ENCODE data around the gene ABCA10. TPM values are rescaled to one million over a fixed set of nuclear protein-coding genes. Genes with fewer than 3 reads are reported as not detected.

ABCA10 gene
- total and polyA plus RNA-seq, 2 of the 13 experiments (the other 11 are each of a cell fraction or from before 2014, with no cell fraction given), result 0.02 to 0.08 TPM

DNA sequence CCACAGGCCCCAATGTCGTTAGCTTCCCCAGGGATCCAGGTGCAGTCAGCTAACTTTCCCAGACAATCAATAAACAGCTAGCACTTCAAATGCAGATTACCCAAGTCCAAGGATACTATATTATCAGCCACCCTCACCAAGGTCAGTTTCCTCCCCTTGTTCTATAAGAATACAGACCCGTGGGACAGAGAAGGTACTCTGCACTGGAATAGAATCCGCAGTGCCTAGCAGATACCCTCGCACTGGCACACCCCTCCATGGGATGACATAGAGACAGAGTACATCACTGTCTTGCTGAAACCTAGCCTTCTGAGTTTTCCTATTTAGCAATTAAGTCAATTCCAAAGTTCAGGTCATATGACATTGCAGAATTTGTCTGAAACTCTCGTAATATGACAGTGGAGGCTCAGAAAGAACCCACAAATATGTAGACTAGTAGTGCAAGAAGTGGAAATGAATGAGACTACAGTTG lies 40.0 kb upstream of the ABCA10 start (continued):
- TF ChIP-seq, protein P1, sequence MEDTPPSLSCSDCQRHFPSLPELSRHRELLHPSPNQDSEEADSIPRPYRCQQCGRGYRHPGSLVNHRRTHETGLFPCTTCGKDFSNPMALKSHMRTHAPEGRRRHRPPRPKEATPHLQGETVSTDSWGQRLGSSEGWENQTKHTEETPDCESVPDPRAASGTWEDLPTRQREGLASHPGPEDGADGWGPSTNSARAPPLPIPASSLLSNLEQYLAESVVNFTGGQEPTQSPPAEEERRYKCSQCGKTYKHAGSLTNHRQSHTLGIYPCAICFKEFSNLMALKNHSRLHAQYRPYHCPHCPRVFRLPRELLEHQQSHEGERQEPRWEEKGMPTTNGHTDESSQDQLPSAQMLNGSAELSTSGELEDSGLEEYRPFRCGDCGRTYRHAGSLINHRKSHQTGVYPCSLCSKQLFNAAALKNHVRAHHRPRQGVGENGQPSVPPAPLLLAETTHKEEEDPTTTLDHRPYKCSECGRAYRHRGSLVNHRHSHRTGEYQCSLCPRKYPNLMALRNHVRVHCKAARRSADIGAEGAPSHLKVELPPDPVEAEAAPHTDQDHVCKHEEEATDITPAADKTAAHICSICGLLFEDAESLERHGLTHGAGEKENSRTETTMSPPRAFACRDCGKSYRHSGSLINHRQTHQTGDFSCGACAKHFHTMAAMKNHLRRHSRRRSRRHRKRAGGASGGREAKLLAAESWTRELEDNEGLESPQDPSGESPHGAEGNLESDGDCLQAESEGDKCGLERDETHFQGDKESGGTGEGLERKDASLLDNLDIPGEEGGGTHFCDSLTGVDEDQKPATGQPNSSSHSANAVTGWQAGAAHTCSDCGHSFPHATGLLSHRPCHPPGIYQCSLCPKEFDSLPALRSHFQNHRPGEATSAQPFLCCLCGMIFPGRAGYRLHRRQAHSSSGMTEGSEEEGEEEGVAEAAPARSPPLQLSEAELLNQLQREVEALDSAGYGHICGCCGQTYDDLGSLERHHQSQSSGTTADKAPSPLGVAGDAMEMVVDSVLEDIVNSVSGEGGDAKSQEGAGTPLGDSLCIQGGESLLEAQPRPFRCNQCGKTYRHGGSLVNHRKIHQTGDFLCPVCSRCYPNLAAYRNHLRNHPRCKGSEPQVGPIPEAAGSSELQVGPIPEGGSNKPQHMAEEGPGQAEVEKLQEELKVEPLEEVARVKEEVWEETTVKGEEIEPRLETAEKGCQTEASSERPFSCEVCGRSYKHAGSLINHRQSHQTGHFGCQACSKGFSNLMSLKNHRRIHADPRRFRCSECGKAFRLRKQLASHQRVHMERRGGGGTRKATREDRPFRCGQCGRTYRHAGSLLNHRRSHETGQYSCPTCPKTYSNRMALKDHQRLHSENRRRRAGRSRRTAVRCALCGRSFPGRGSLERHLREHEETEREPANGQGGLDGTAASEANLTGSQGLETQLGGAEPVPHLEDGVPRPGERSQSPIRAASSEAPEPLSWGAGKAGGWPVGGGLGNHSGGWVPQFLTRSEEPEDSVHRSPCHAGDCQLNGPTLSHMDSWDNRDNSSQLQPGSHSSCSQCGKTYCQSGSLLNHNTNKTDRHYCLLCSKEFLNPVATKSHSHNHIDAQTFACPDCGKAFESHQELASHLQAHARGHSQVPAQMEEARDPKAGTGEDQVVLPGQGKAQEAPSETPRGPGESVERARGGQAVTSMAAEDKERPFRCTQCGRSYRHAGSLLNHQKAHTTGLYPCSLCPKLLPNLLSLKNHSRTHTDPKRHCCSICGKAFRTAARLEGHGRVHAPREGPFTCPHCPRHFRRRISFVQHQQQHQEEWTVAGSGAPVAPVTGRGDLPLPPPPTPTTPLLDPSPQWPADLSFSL (CRISPR knock-in tag; IDR thresholded peaks at IDR 0.05), result no peak
- TF ChIP-seq, protein P2, sequence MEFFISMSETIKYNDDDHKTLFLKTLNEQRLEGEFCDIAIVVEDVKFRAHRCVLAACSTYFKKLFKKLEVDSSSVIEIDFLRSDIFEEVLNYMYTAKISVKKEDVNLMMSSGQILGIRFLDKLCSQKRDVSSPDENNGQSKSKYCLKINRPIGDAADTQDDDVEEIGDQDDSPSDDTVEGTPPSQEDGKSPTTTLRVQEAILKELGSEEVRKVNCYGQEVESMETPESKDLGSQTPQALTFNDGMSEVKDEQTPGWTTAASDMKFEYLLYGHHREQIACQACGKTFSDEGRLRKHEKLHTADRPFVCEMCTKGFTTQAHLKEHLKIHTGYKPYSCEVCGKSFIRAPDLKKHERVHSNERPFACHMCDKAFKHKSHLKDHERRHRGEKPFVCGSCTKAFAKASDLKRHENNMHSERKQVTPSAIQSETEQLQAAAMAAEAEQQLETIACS (CRISPR knock-in tag; IDR thresholded peaks at IDR 0.05), result no peak
- TF ChIP-seq FLYWCH1 (CRISPR knock-in tag; IDR thresholded peaks at IDR 0.05), result no peak
- TF ChIP-seq ZNF766 (CRISPR knock-in tag; IDR thresholded peaks at IDR 0.05; ENCODE audit: borderline replicate concordance), result no peak
- TF ChIP-seq, protein P3, sequence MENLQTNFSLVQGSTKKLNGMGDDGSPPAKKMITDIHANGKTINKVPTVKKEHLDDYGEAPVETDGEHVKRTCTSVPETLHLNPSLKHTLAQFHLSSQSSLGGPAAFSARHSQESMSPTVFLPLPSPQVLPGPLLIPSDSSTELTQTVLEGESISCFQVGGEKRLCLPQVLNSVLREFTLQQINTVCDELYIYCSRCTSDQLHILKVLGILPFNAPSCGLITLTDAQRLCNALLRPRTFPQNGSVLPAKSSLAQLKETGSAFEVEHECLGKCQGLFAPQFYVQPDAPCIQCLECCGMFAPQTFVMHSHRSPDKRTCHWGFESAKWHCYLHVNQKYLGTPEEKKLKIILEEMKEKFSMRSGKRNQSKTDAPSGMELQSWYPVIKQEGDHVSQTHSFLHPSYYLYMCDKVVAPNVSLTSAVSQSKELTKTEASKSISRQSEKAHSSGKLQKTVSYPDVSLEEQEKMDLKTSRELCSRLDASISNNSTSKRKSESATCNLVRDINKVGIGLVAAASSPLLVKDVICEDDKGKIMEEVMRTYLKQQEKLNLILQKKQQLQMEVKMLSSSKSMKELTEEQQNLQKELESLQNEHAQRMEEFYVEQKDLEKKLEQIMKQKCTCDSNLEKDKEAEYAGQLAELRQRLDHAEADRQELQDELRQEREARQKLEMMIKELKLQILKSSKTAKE (CRISPR knock-in tag; IDR thresholded peaks at IDR 0.05; ENCODE audit: borderline replicate concordance), result no peak
- TF ChIP-seq, protein P4, sequence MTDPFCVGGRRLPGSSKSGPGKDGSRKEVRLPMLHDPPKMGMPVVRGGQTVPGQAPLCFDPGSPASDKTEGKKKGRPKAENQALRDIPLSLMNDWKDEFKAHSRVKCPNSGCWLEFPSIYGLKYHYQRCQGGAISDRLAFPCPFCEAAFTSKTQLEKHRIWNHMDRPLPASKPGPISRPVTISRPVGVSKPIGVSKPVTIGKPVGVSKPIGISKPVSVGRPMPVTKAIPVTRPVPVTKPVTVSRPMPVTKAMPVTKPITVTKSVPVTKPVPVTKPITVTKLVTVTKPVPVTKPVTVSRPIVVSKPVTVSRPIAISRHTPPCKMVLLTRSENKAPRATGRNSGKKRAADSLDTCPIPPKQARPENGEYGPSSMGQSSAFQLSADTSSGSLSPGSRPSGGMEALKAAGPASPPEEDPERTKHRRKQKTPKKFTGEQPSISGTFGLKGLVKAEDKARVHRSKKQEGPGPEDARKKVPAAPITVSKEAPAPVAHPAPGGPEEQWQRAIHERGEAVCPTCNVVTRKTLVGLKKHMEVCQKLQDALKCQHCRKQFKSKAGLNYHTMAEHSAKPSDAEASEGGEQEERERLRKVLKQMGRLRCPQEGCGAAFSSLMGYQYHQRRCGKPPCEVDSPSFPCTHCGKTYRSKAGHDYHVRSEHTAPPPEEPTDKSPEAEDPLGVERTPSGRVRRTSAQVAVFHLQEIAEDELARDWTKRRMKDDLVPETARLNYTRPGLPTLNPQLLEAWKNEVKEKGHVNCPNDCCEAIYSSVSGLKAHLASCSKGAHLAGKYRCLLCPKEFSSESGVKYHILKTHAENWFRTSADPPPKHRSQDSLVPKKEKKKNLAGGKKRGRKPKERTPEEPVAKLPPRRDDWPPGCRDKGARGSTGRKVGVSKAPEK (CRISPR knock-in tag; IDR thresholded peaks at IDR 0.05; ENCODE audit: borderline replicate concordance), result no peak
- TF ChIP-seq, protein P5, sequence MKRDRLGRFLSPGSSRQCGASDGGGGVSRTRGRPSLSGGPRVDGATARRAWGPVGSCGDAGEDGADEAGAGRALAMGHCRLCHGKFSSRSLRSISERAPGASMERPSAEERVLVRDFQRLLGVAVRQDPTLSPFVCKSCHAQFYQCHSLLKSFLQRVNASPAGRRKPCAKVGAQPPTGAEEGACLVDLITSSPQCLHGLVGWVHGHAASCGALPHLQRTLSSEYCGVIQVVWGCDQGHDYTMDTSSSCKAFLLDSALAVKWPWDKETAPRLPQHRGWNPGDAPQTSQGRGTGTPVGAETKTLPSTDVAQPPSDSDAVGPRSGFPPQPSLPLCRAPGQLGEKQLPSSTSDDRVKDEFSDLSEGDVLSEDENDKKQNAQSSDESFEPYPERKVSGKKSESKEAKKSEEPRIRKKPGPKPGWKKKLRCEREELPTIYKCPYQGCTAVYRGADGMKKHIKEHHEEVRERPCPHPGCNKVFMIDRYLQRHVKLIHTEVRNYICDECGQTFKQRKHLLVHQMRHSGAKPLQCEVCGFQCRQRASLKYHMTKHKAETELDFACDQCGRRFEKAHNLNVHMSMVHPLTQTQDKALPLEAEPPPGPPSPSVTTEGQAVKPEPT (CRISPR knock-in tag; IDR thresholded peaks at IDR 0.05; ENCODE audit: low read depth), result no peak
- no peak for TF ChIP-seq HOXA9 (CRISPR knock-in tag; IDR thresholded peaks at IDR 0.05; ENCODE audit: borderline replicate concordance)
- no peak for TF ChIP-seq ZNF879 (CRISPR knock-in tag; IDR thresholded peaks at IDR 0.05)
- TF ChIP-seq ZNF546 (CRISPR knock-in tag; conservative IDR thresholded peaks at IDR 0.05), result no peak
- no peak for TF ChIP-seq ZNF235 (CRISPR knock-in tag; IDR thresholded peaks at IDR 0.05; ENCODE audit: borderline replicate concordance)
- TF ChIP-seq SUZ12 (IDR thresholded peaks at IDR 0.05; ENCODE audit: low read depth, low read length), result no peak
- no peak for TF ChIP-seq PLRG1 (conservative IDR thresholded peaks at IDR 0.05)
- no peak for TF ChIP-seq BORCS8-MEF2B (CRISPR knock-in tag; IDR thresholded peaks at IDR 0.05)
- TF ChIP-seq ZNF773 (CRISPR knock-in tag; IDR thresholded peaks at IDR 0.05; ENCODE audit: borderline replicate concordance), result no peak
